K562 (cell line): Measurements from ENCODE around the gene ERAP2. TPM values are rescaled to one million over a fixed set of nuclear protein-coding genes. Genes with fewer than 3 reads are reported as not detected.
A peak's percentile ranks its signal among the peaks of the same experiment; 100 is the strongest.

ENCODE experiments used
- ATAC-seq: fragments of 200-7000 bp; cut with Tn5 transposase; 3 replicates; pipeline ENCODE4 v1.9.1; 2020; ENCODE audit warnings: moderate library complexity
- BruUV-seq: library from RNA; stranded (reverse); fragments of 400-500 nt; replicated peaks from 2 replicates; lab custom pipeline; 2021; lab: Mats Ljungman, UMichigan
- CTCF ChIA-PET: fragments of 300-600 bp; formaldehyde crosslinking; extraction: SDS; loops from one replicate; lab custom pipeline; 2021; ENCODE audit warnings: low intra/inter-chr PET ratio; lab: Yijun Ruan, JAX
- POLR2A ChIA-PET: fragments of 300-600, 350-650 bp; sonication (Branson Sonifier 250); formaldehyde crosslinking; extraction: SDS; loops from one replicate; lab custom pipeline; 2021; ENCODE audit warnings: antibody characterized with exemption, inconsistent platforms; lab: Yijun Ruan, JAX
- DNase-seq, 4 experiments: peaks; one replicate each; pipeline versions ENCODE4 v3.0.0 to v3.0.0-alpha.2; 2011 to 2018; ENCODE audit warnings: low spot score in 3 of 4, mixed read lengths in 3 of 4; ENCODE audit errors: extremely low read depth in 1 of 4
- FAIRE-seq: peaks from 2 replicates; lab custom pipeline; 2011; peaks lifted over from hg19 to GRCh38; lab: Jason Lieb, UNC
- H2AFZ ChIP-seq: 2 replicates; pipeline ENCODE4 v1.6.0; 2011; ENCODE audit warnings: low read depth, low read length, control low read depth, inconsistent platforms
- H3K27ac ChIP-seq: fragments of 200-600 bp; 3 replicates; pipeline ENCODE4 v1.8.0; 2011; ENCODE audit warnings: low read depth, mild to moderate bottlenecking, control low read depth, inconsistent platforms, low read length, moderate library complexity, mixed read lengths; ENCODE audit errors: extremely low read depth
- H3K27me3 ChIP-seq, 2 experiments: fragments of 300-600 bp in 1 of 2; 2 replicates in 1 of 2; 3 replicates in 1 of 2; pipeline versions ENCODE4 v1.6.0 to v1.8.0; 2011; ENCODE audit warnings: inconsistent platforms in 2 of 2, low read length in 2 of 2, mild to moderate bottlenecking in 1 of 2, mixed read lengths in 1 of 2, moderate library complexity in 1 of 2; ENCODE audit not compliant: control insufficient read depth in 2 of 2, insufficient read depth in 2 of 2
- H3K36me3 ChIP-seq: fragments of 300-600 bp; 3 replicates; pipeline ENCODE4 v1.8.0; 2011; ENCODE audit warnings: mild to moderate bottlenecking, low read length, inconsistent platforms; ENCODE audit not compliant: control insufficient read depth, insufficient read depth
- H3K4me1 ChIP-seq, 2 experiments: fragments of 200-600 bp in 1 of 2; replicated peaks in 1 of 2; 2 replicates in 1 of 2; 3 replicates in 1 of 2; pipeline versions ENCODE4 v1.5.1 to v1.8.0; 2011; ENCODE audit warnings: inconsistent platforms in 2 of 2, low read length in 2 of 2, mild to moderate bottlenecking in 1 of 2, mixed read lengths in 1 of 2, moderate library complexity in 1 of 2; ENCODE audit not compliant: control insufficient read depth in 2 of 2, insufficient read depth in 2 of 2
- H3K4me2 ChIP-seq: 2 replicates; pipeline ENCODE4 v1.6.1; 2011; ENCODE audit warnings: low read length, control low read depth, inconsistent platforms, mixed read lengths; ENCODE audit not compliant: insufficient read depth
- H3K4me3 ChIP-seq: fragments of 200-600 bp; sonication (generic), shearing (Covaris generic); 2 replicates; pipeline ENCODE4 v1.5.1; 2016; ENCODE audit warnings: control low read depth, inconsistent platforms
- H3K79me2 ChIP-seq: fragments of 200-600 bp; 3 replicates; pipeline ENCODE4 v1.8.0; 2011; ENCODE audit warnings: low read length, inconsistent platforms; ENCODE audit not compliant: control insufficient read depth, insufficient read depth
- H3K9ac ChIP-seq, 2 experiments: 2 replicates each; pipeline versions ENCODE4 v1.6.0 to v1.6.1; 2011; ENCODE audit warnings: low read depth in 2 of 2, low read length in 2 of 2, control low read depth in 1 of 2, inconsistent platforms in 1 of 2, mild to moderate bottlenecking in 1 of 2, mixed read lengths in 1 of 2; ENCODE audit not compliant: insufficient read depth in 1 of 2
- H3K9me1 ChIP-seq: one replicate; pipeline ENCODE4 v1.6.0; 2011; ENCODE audit warnings: inconsistent platforms, mild to moderate bottlenecking, low read length, moderate library complexity; ENCODE audit not compliant: control insufficient read depth, insufficient read depth
- H3K9me3 ChIP-seq: replicated peaks from 2 replicates; pipeline ENCODE4 v1.5.1; 2011; ENCODE audit warnings: low read depth, low read length, inconsistent platforms; ENCODE audit not compliant: control insufficient read depth, insufficient read depth
- H4K20me1 ChIP-seq: replicated peaks from 2 replicates; pipeline ENCODE4 v1.6.1; 2011; ENCODE audit warnings: low read length, inconsistent platforms, mixed read lengths; ENCODE audit not compliant: control insufficient read depth, insufficient read depth
- ARHGAP35 ChIP-seq: fragments of 450-650 bp; IDR thresholded peaks from 2 replicates; pipeline ENCODE4 v1.6.1; 2018; ENCODE audit not compliant: partially characterized antibody
- CTBP1 ChIP-seq: fragments of 450-650 bp; IDR thresholded peaks from 2 replicates; pipeline ENCODE4 v1.6.1; 2016; ENCODE audit warnings: borderline replicate concordance
- HDAC1 ChIP-seq, 2 experiments: fragments of 450-650 bp; IDR thresholded peaks; 2 replicates each; pipeline ENCODE4 v1.6.1; 2016 to 2017; ENCODE audit warnings: inconsistent platforms in 1 of 2, mild to moderate bottlenecking in 1 of 2, moderate library complexity in 1 of 2
- HMG20A ChIP-seq: fragments of 450-650 bp; formaldehyde crosslinking; conservative IDR thresholded peaks from 2 replicates; pipeline ENCODE4 v1.4.0; 2020; ENCODE audit warnings: mild to moderate bottlenecking, mixed read lengths
- KDM1A ChIP-seq, 2 experiments: fragments of 450-650 bp; IDR thresholded peaks; 2 replicates each; pipeline ENCODE4 v1.6.1; 2016; ENCODE audit warnings: mild to moderate bottlenecking in 2 of 2
- NCOA2 ChIP-seq, 2 experiments: fragments of 450-650 bp; IDR thresholded peaks; 2 replicates each; pipeline ENCODE4 v1.6.1; 2018; ENCODE audit warnings: mild to moderate bottlenecking in 2 of 2, moderate library complexity in 1 of 2; ENCODE audit not compliant: partially characterized antibody in 2 of 2
- NR3C1 ChIP-seq: sonication (generic); formaldehyde crosslinking; IDR thresholded peaks from 2 replicates; pipeline ENCODE4 v1.8.1; 2022; ENCODE audit warnings: missing genetic modification reagents
- RBM39 ChIP-seq: fragments of 200-400 bp; formaldehyde crosslinking; optimal IDR thresholded peaks from 2 replicates; pipeline ENCODE3; 2018; ENCODE audit warnings: low read depth, low read length
- RFX7 ChIP-seq: fragments of 250-450 bp; sonication (Bioruptor Pico); IDR thresholded peaks from 2 replicates; pipeline ENCODE4 v1.5.1; 2021; ENCODE audit warnings: mild to moderate bottlenecking
- TRIM24 ChIP-seq, 2 experiments: fragments of 450-650 bp; IDR thresholded peaks; 2 replicates each; pipeline ENCODE4 v1.6.1; 2016
- ZBTB49 ChIP-seq: sonication (generic); formaldehyde crosslinking; IDR thresholded peaks from 2 replicates; pipeline ENCODE4 v1.8.0; 2022; ENCODE audit warnings: missing genetic modification reagents, mild to moderate bottlenecking, borderline replicate concordance
- ZC3H8 ChIP-seq: fragments of 450-650 bp; IDR thresholded peaks from 2 replicates; pipeline ENCODE4 v1.6.1; 2017
- ZNF197 ChIP-seq: fragments of 200-800 bp; sonication (Bioruptor generic); IDR thresholded peaks from 2 replicates; pipeline ENCODE4 v1.6.1; 2016; ENCODE audit warnings: low read depth, missing genetic modification characterization, missing compliant biosample characterization
- ZNF592 ChIP-seq: fragments of 450-650 bp; IDR thresholded peaks from 2 replicates; pipeline ENCODE4 v1.6.1; 2017; ENCODE audit warnings: antibody characterized with exemption, mild to moderate bottlenecking
- WGBS: fragments of 100-300 bp; shearing (Covaris generic); methylation state at CpG from one replicate; pipeline ENCODE4 v1.1.6; 2016; ENCODE audit warnings: low coverage, mixed read lengths; ENCODE audit not compliant: insufficient coverage; ENCODE audit errors: missing lambda C conversion rate; 5-methylcytosine and 5-hydroxymethylcytosine counted together
- in situ Hi-C: fragments of 300-500 bp; cut with MboI; formaldehyde crosslinking; loops from 4 replicates; pipeline ENCODE4 v1.15.0; 2018; ENCODE audit warnings: inconsistent platforms, mixed read lengths
- intact Hi-C: fragments of 100-400 bp; cut with micrococcal nuclease; formaldehyde crosslinking; loops from 2 replicates; pipeline ENCODE4 v1.14.2; 2022
- polyA plus RNA-seq, 8 experiments: library from polyadenylated mRNA; depleted of rRNA in 4 of 8; stranded (reverse) in 5 of 8; unstranded in 3 of 8; fragments of >200 nt; fragmentation: Nextera tagmentation in 2 of 8; fragmentation: Illumina TruSeq in 1 of 8; extraction: Ambion mirVana in 2 of 8; extraction: Trizol in 1 of 8; gene quantifications; 2 replicates each; pipeline versions ENCODE4 v1.2.1 to v1.2.3, GENCODE V29; 2011 to 2014; ENCODE audit warnings: inconsistent platforms in 1 of 8, missing spikeins in 1 of 8
- total RNA-seq, 7 experiments: library from RNA; depleted of rRNA in 6 of 7; stranded (reverse); fragments of >200 nt in 6 of 7; fragmentation: Illumina TruSeq in 2 of 7; extraction: Trizol in 2 of 7; gene quantifications; 2 replicates each; pipeline versions ENCODE4 v1.2.1 to v1.2.3, GENCODE V29; 2011 to 2021; ENCODE audit warnings: low replicate concordance in 1 of 7

Gene ERAP2
- total and polyA plus RNA-seq, 9 of the 15 experiments (the other 6 are each of a cell fraction or from before 2014, with no cell fraction given), result 0.93 to 4.0 (median 2.1) TPM

GRCh38 chr5:96928931-96929708 is 52.8 kb downstream of the ERAP2 start:
- Histone ChIP-seq H3K4me2 (no peak overlapping the region), H3K36me3 (no peaks in the 10 kb centered on the region), H3K79me2 (peaks cover 8% of the 10 kb centered on the region; the same call in 2 of the 3 replicates), H3K4me3 (no peak overlapping the region), H2AFZ (peak overlapping the region; percentile 52), H3K9me3 (no peaks in the 10 kb centered on the region), H3K4me1 (peaks cover 20 to 51% of the 10 kb centered on the region in 2 experiments), H3K9ac (no peak overlapping the region), H3K27ac (peak overlapping the region; percentile 76; the same call in 1 of the 3 replicates), H3K9me1 (no peaks in the 10 kb centered on the region), H4K20me1 (no peaks in the 10 kb centered on the region), H3K27me3 (no peaks in the 10 kb centered on the region)
- 76% methylated on average over 7 of the region's 7 CpGs for WGBS
- FAIRE-seq (no peak), DNase-seq (peak in 1 of 4 experiments; percentile 17), ATAC-seq (peak; percentile 5)
- intact Hi-C loops (no loop called here), in situ Hi-C loops (no loop called here)
- ChIA-PET CTCF (no interaction called here), POLR2A (no interaction called here)
- no TSS peak for BruUV-seq
- TF ChIP-seq ZNF592 (no peak; the same call in 1 of the 2 replicates), CTBP1 (no peak), TRIM24 (IDR thresholded peaks at IDR 0.05) (0 out of 4 replicates have a peak, but pooled peaks of 1 of the 2 experiments have one; percentile 14), RFX7 (CRISPR knock-in tag) (no peak), HDAC1 (IDR thresholded peaks at IDR 0.05) (0 out of 4 replicates have a peak, but pooled peaks of 1 of the 2 experiments have one; percentile 23), ZNF197 (CRISPR knock-in tag) (no peak), ARHGAP35 (no peak), KDM1A (IDR thresholded peaks at IDR 0.05) (0 out of 4 replicates have a peak, but pooled peaks of 1 of the 2 experiments have one; percentile 11), HMG20A (no peak), NCOA2 (IDR thresholded peaks at IDR 0.05; ENCODE audit: partially characterized antibody in 2 of 2) (peak in 1 of 2 experiments; percentile 43), ZC3H8 (no peak), RBM39 (no peak), ZBTB49 (CRISPR knock-in tag) (no peak), NR3C1 (no peak)
